ENCODE data around the gene IL11. TPM values are rescaled to one million over a fixed set of nuclear protein-coding genes. Genes with fewer than 3 reads are reported as not detected.

IL11 gene
- total and polyA plus RNA-seq, 2 of the 13 experiments (the other 11 are each of a cell fraction or from before 2014, with no cell fraction given) = 2.5 to 2.9 TPM

- TF ChIP-seq CEBPB (IDR thresholded peaks at IDR 0.05; ENCODE audit: borderline replicate concordance, low read depth, low read length) (no peak), KDM5A (IDR thresholded peaks at IDR 0.05; ENCODE audit: borderline replicate concordance, low read length) (no peak; the same call in 1 of the 2 replicates), CENPX (CRISPR knock-in tag; IDR thresholded peaks at IDR 0.05) (no peak), ZFP41 (CRISPR knock-in tag; IDR thresholded peaks at IDR 0.05; ENCODE audit: borderline replicate concordance) (no peak), ZNF652 (CRISPR knock-in tag; IDR thresholded peaks at IDR 0.05; ENCODE audit: borderline replicate concordance, low read depth) (no peak), HNF4G (IDR thresholded peaks at IDR 0.05; ENCODE audit: borderline replicate concordance, low read depth, low read length) (no peak), HNF4G (CRISPR knock-in tag; IDR thresholded peaks at IDR 0.05; ENCODE audit: borderline replicate concordance, low read depth) (no peak), ZNF142 (CRISPR knock-in tag; IDR thresholded peaks at IDR 0.05) (no peak), ZNF235 (CRISPR knock-in tag; IDR thresholded peaks at IDR 0.05; ENCODE audit: borderline replicate concordance) (no peak), TIGD3 (CRISPR knock-in tag; IDR thresholded peaks at IDR 0.05; ENCODE audit: borderline replicate concordance) (no peak), RBFOX2 (IDR thresholded peaks at IDR 0.05; ENCODE audit: low read depth, low read length) (no peak), ZNF33B (CRISPR knock-in tag; IDR thresholded peaks at IDR 0.05) (no peak), ZNF44 (CRISPR knock-in tag; IDR thresholded peaks at IDR 0.05) (no peak), ZNF333 (CRISPR knock-in tag; IDR thresholded peaks at IDR 0.05; ENCODE audit: borderline replicate concordance) (no peak), ZFP1 (CRISPR knock-in tag; IDR thresholded peaks at IDR 0.05) (no peak), PHF8 (CRISPR knock-in tag; IDR thresholded peaks at IDR 0.05) (no peak), ETV6 (CRISPR knock-in tag; conservative IDR thresholded peaks at IDR 0.05) (no peak), NCOA2 (CRISPR knock-in tag; IDR thresholded peaks at IDR 0.05) (no peak), ZNF3 (CRISPR knock-in tag; IDR thresholded peaks at IDR 0.05) (no peak), ZFP36L1 (CRISPR knock-in tag; IDR thresholded peaks at IDR 0.05) (no peak)
- TF ChIP-seq, protein P1, sequence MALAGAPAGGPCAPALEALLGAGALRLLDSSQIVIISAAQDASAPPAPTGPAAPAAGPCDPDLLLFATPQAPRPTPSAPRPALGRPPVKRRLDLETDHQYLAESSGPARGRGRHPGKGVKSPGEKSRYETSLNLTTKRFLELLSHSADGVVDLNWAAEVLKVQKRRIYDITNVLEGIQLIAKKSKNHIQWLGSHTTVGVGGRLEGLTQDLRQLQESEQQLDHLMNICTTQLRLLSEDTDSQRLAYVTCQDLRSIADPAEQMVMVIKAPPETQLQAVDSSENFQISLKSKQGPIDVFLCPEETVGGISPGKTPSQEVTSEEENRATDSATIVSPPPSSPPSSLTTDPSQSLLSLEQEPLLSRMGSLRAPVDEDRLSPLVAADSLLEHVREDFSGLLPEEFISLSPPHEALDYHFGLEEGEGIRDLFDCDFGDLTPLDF (CRISPR knock-in tag; IDR thresholded peaks at IDR 0.05) = peak; percentile 87
Measured at GRCh38 chr19:55339105-55339888, 31.0 kb downstream of the IL11 start, which contains the start of gene KMT5C (continued).
